ENCODE results near the gene RPUSD4. TPM values are rescaled to one million over a fixed set of nuclear protein-coding genes. Genes with fewer than 3 reads are reported as not detected.
A peak's percentile ranks its signal among the peaks of the same experiment; 100 is the strongest.

RPUSD4 gene
- total and polyA plus RNA-seq, 9 of the 15 experiments (the other 6 are each of a cell fraction or from before 2014, with no cell fraction given): 27.4 to 56.2 (median 44.6) TPM

DNA sequence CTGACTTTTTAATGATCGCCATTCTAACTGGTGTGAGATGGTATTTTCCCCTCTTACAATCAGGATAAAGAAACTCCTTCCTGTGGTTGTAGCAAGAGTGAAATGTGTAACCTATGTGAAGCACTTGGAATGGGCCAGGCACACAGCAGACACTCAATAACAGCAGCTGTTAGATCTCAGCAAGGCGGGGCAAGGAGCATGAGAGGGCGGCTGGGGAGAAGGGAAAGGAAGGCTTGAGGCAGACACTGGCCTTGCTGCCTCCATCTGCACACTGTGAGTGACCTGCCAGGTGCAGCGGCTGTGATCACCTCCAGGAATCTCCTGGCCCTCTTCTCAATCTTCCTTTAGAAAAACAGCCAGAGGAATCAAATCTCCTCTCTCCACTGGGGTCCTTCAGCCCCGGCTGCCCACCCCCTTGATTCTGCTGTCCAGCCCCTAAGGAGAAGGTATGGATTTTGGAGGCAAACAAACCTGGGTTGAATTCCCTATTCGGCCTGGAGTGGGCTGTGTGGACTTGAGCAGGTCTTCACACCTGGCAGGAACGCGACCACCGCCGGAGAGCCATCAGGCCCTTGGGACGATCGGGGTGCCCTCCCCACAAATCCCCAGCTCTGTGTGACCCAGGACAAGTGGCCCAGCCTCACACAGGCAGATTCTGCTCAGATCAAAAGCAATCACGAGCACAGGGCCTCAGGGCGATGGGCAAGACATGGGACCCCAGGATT, 49.0 kb downstream of the RPUSD4 start:
- Histone ChIP-seq H3K9me1 (ENCODE audit: control insufficient read depth, insufficient read depth, low read length) (no peaks in the 10 kb centered on the region), H3K79me2 (ENCODE audit: control insufficient read depth, insufficient read depth, low read length) (no peaks in the 10 kb centered on the region), H3K9ac (ENCODE audit: insufficient read depth in 1 of 2, low read depth in 2 of 2, low read length in 2 of 2) (peak overlapping the region in 1 of 2 experiments; percentile 13; a peak in 1 of 4 replicates), H3K9me3 (replicated peaks; ENCODE audit: control insufficient read depth, insufficient read depth, low read depth, low read length) (no peaks in the 10 kb centered on the region), H2AFZ (ENCODE audit: low read depth, low read length) (no peak overlapping the region), H3K27ac (ENCODE audit: extremely low read depth, low read depth, low read length) (no peak overlapping the region), H3K36me3 (ENCODE audit: control insufficient read depth, insufficient read depth, low read length) (no peaks in the 10 kb centered on the region), H3K27me3 (ENCODE audit: control insufficient read depth in 2 of 2, insufficient read depth in 2 of 2, low read length in 2 of 2) (peaks cover 49 to 73% of the 10 kb centered on the region in 2 experiments), H4K20me1 (replicated peaks; ENCODE audit: control insufficient read depth, insufficient read depth, low read length) (peaks cover 8% of the 10 kb centered on the region; the same call in 1 of the 2 replicates), H3K4me3 (no peak overlapping the region), H3K4me2 (ENCODE audit: insufficient read depth, low read length) (no peak overlapping the region), H3K4me1 (replicated peaks in 1 of 2; ENCODE audit: control insufficient read depth in 2 of 2, insufficient read depth in 2 of 2, low read length in 2 of 2) (peaks cover 4 to 24% of the 10 kb centered on the region in 2 experiments; a peak in 4 of 5 replicates)
- ATAC-seq (no peak), FAIRE-seq (no peak), DNase-seq (ENCODE audit: extremely low read depth in 1 of 4, low spot score in 3 of 4) (no peak)
- TF ChIP-seq ZNF764 (CRISPR knock-in tag; IDR thresholded peaks at IDR 0.05; ENCODE audit: low read depth) (no peak), TBL1XR1 (IDR thresholded peaks at IDR 0.05; ENCODE audit: low read length in 2 of 2) (no peak), ZBTB7A (IDR thresholded peaks at IDR 0.05; ENCODE audit: borderline replicate concordance, control insufficient read depth, low read depth, low read length) (0 out of 2 replicates have a peak, but pooled peaks have one; percentile 29)
- POLR2A ChIA-PET: no interaction called here
- in situ Hi-C loops (cut with MboI): no loop called here
- intact Hi-C loops (cut with micrococcal nuclease): no loop called here
- CTCF ChIA-PET (ENCODE audit: low intra/inter-chr PET ratio): no interaction called here
- WGBS (ENCODE audit: insufficient coverage, low coverage, missing lambda C conversion rate): 18% methylated on average over 14 of the region's 14 CpGs
- BruUV-seq (replicated peaks): no TSS peak

DNA sequence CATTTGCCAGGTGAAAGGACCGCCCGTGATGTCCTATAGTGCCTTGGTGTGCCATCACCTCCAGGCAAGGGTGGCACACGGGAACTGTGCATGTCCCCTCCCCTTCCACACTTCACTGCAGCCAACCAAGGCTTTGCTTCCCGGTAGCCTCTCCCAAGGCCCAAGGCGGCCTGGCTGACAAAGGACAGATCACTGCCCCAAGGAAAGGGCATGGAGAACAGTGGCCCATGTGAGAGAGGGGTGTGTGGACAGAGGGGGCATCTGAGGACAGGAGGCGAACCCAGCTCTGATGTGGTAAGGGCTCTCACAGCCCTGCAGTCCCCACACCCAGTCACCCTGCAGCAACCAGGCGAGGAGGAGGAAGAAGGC, 50.4 kb downstream of the RPUSD4 start:
- H4K20me1 ChIP-seq (replicated peaks; ENCODE audit: control insufficient read depth, insufficient read depth, low read length): peaks cover 8% of the 10 kb centered on the region; the same call in 1 of the 2 replicates
- no peak for FAIRE-seq
- H2AFZ ChIP-seq (ENCODE audit: low read depth, low read length): no peak overlapping the region
- no peaks in the 10 kb centered on the region for H3K36me3 ChIP-seq (ENCODE audit: control insufficient read depth, insufficient read depth, low read length)
- intact Hi-C loops (cut with micrococcal nuclease): no loop called here
- no peak overlapping the region for H3K9ac ChIP-seq (ENCODE audit: insufficient read depth in 1 of 2, low read depth in 2 of 2, low read length in 2 of 2)
- peaks cover 4 to 24% of the 10 kb centered on the region in 2 experiments; a peak in 4 of 5 replicates for H3K4me1 ChIP-seq (replicated peaks in 1 of 2; ENCODE audit: control insufficient read depth in 2 of 2, insufficient read depth in 2 of 2, low read length in 2 of 2)
- no peaks in the 10 kb centered on the region for H3K79me2 ChIP-seq (ENCODE audit: control insufficient read depth, insufficient read depth, low read length)
- ChIA-PET CTCF (ENCODE audit: low intra/inter-chr PET ratio) (no interaction called here), POLR2A (interaction anchor here (0.9 kb wide), 1 partner anchor 258 kb away, joined by 3 read pairs; the partner anchor contains the start of gene PUS3)
- 8% methylated on average over 6 of the region's 7 CpGs for WGBS (ENCODE audit: insufficient coverage, low coverage, missing lambda C conversion rate)
- no peak overlapping the region for H3K4me3 ChIP-seq
- H3K9me3 ChIP-seq (replicated peaks; ENCODE audit: control insufficient read depth, insufficient read depth, low read depth, low read length): no peaks in the 10 kb centered on the region
- no peaks in the 10 kb centered on the region for H3K9me1 ChIP-seq (ENCODE audit: control insufficient read depth, insufficient read depth, low read length)
- H3K4me2 ChIP-seq (ENCODE audit: insufficient read depth, low read length): no peak overlapping the region
- no TSS peak for BruUV-seq (replicated peaks)
- H3K27me3 ChIP-seq (ENCODE audit: control insufficient read depth in 2 of 2, insufficient read depth in 2 of 2, low read length in 2 of 2): peaks cover 44 to 71% of the 10 kb centered on the region in 2 experiments
- in situ Hi-C loops (cut with MboI): no loop called here
- no peak overlapping the region for H3K27ac ChIP-seq (ENCODE audit: extremely low read depth, low read depth, low read length)
- no peak for DNase-seq (ENCODE audit: extremely low read depth in 1 of 4, low spot score in 3 of 4)
- ATAC-seq: no peak
- TF ChIP-seq HNRNPH1 (optimal IDR thresholded peaks at IDR 0.05; ENCODE audit: low read depth, low read length) (no peak), MAFF (IDR thresholded peaks at IDR 0.05; ENCODE audit: low read length) (no peak), IFI16 (CRISPR knock-in tag; IDR thresholded peaks at IDR 0.05) (no peak), ZNF253 (CRISPR knock-in tag; conservative IDR thresholded peaks at IDR 0.05) (no peak), ETS2 (tag; IDR thresholded peaks at IDR 0.05; ENCODE audit: borderline replicate concordance, poor library complexity, severe bottlenecking) (no peak), ZNF561 (CRISPR knock-in tag; conservative IDR thresholded peaks at IDR 0.05) (no peak), ZNF668 (CRISPR knock-in tag; IDR thresholded peaks at IDR 0.05) (no peak)
- TF ChIP-seq, protein P1, sequence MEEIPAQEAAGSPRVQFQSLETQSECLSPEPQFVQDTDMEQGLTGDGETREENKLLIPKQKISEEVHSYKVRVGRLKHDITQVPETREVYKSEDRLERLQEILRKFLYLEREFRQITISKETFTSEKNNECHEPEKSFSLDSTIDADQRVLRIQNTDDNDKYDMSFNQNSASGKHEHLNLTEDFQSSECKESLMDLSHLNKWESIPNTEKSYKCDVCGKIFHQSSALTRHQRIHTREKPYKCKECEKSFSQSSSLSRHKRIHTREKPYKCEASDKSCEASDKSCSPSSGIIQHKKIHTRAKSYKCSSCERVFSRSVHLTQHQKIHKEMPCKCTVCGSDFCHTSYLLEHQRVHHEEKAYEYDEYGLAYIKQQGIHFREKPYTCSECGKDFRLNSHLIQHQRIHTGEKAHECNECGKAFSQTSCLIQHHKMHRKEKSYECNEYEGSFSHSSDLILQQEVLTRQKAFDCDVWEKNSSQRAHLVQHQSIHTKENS (CRISPR knock-in tag; IDR thresholded peaks at IDR 0.05): no peak
- TF ChIP-seq, protein P2, sequence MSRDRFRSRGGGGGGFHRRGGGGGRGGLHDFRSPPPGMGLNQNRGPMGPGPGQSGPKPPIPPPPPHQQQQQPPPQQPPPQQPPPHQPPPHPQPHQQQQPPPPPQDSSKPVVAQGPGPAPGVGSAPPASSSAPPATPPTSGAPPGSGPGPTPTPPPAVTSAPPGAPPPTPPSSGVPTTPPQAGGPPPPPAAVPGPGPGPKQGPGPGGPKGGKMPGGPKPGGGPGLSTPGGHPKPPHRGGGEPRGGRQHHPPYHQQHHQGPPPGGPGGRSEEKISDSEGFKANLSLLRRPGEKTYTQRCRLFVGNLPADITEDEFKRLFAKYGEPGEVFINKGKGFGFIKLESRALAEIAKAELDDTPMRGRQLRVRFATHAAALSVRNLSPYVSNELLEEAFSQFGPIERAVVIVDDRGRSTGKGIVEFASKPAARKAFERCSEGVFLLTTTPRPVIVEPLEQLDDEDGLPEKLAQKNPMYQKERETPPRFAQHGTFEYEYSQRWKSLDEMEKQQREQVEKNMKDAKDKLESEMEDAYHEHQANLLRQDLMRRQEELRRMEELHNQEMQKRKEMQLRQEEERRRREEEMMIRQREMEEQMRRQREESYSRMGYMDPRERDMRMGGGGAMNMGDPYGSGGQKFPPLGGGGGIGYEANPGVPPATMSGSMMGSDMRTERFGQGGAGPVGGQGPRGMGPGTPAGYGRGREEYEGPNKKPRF (IDR thresholded peaks at IDR 0.05; ENCODE audit: low read depth, low read length): no peak

Measured in K562 (cell line).